LNCaP clone FGC (cell line): ENCODE measurements around the gene LOXHD1.

Source experiments
- DNase-seq: peaks from one replicate; pipeline ENCODE4 v3.0.0-alpha.2; 2011; ENCODE audit warnings: low read depth
- H3K4me3 ChIP-seq: 2 replicates; pipeline ENCODE4 v1.5.1; 2011; ENCODE audit warnings: mild to moderate bottlenecking, low read depth, low read length, control low read depth
- TF ChIP-seq, protein P1 (sequence below): IDR thresholded peaks from 2 replicates; pipeline ENCODE4 v1.5.1; 2012; ENCODE audit warnings: mild to moderate bottlenecking; ENCODE audit not compliant: control insufficient read depth, insufficient read depth; ENCODE audit errors: extremely low read depth

LOXHD1 gene

DNA sequence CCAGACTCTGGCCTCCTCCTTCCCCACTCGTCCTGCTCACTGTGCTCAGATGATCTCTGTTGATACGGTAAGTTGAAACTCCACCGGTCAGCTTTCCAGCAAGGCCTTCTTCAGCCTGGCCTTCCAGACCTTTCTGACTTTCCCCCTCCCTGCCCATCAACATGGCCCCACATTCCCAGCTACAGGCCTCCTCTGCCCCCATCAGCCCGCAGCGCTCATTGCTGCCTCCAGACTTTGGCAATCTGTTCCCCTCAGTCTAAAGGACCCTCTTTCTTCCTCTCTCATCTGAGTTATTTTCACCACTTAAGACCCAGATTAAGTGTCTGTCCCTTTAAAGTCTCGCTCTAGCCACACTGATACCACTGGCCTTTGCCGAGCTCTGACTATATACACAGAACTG lies 10.6 kb downstream of the LOXHD1 start:
- TF ChIP-seq, protein P1, sequence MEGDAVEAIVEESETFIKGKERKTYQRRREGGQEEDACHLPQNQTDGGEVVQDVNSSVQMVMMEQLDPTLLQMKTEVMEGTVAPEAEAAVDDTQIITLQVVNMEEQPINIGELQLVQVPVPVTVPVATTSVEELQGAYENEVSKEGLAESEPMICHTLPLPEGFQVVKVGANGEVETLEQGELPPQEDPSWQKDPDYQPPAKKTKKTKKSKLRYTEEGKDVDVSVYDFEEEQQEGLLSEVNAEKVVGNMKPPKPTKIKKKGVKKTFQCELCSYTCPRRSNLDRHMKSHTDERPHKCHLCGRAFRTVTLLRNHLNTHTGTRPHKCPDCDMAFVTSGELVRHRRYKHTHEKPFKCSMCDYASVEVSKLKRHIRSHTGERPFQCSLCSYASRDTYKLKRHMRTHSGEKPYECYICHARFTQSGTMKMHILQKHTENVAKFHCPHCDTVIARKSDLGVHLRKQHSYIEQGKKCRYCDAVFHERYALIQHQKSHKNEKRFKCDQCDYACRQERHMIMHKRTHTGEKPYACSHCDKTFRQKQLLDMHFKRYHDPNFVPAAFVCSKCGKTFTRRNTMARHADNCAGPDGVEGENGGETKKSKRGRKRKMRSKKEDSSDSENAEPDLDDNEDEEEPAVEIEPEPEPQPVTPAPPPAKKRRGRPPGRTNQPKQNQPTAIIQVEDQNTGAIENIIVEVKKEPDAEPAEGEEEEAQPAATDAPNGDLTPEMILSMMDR = no peak
- H3K4me3 ChIP-seq = no peak overlapping the region

GRCh38 chr18:46642561-46642960 lies 14.5 kb downstream of the LOXHD1 start:
- TF ChIP-seq, protein P1 = no peak
- no peak overlapping the region for H3K4me3 ChIP-seq
- no peak for DNase-seq

More for the DNA sequence above, 10.6 kb downstream of the LOXHD1 start:
- no peak for DNase-seq

DNA sequence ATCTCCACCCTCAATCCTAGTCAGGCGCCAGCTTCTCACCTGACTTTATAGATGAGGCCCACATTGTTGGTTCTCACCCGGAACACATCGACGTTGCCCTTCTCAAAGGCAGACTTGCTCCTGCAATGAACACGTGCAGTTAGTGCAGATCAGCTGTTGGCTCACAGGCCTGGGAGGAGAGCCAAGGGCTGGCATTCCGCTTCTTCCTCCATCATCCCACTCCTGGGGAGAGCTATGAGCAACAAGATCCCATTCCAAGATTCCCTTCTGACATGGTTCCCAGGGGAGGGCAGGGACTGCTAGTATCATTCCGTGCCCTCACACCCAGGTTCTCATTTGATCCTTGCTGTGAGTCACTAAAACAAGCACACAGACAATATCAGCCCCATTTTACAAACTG lies 15.1 kb downstream of the LOXHD1 start:
- no peak overlapping the region for H3K4me3 ChIP-seq
- TF ChIP-seq, protein P1 = no peak
- DNase-seq = no peak

- H3K4me3 ChIP-seq = no peak overlapping the region
- TF ChIP-seq, protein P1 = no peak
Observed at GRCh38 chr18:46639386-46639785, 17.6 kb downstream of the LOXHD1 start.

DNA sequence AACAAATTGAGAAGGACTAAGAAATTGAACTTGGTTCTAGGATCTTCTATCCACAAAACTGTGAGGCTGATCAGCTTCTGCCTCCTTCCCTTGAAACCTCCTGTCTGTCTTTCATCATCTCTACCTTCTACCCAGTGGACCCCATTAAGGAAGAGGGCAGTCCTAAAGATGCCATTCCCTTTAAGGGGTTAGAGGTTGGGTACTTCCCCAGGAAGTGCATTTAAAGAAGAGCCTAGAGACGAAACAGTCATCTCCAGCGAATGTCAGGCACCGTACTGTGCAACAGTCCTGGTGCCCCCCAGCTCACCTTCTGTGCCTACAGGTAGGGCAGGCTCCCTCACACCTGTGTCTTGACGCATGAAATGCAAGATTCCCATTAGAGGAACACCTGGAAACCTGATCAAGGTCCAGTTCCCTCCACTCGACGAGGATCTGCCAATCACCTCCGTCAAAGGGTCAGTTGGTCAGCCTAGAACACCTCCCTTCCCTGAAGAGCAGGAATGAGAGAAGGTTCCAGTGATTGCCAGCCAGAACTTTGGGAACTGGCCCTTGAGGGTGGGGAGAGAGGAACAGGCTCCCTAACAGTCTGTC lies 20.9 kb downstream of the LOXHD1 start:
- no peak overlapping the region for H3K4me3 ChIP-seq
- DNase-seq = no peak
- TF ChIP-seq, protein P1 = no peak

More at GRCh38 chr18:46639386-46639785, 17.6 kb downstream of the LOXHD1 start:
- no peak for DNase-seq

GRCh38 chr18:46632401-46633071 lies 24.5 kb downstream of the LOXHD1 start:
- TF ChIP-seq, protein P1 = no peak
- no peak for DNase-seq
- no peak overlapping the region for H3K4me3 ChIP-seq
